HG02642 (cell line): ENCODE results near the gene RIPK4.

Experiments
- ATAC-seq: cut with Tn5 transposase; IDR thresholded peaks from one replicate; pipeline ENCODE4 v1.9.1; 2021; ENCODE audit warnings: mild to moderate bottlenecking; ENCODE audit not compliant: unreplicated experiment, poor library complexity

The RIPK4 gene

DNA sequence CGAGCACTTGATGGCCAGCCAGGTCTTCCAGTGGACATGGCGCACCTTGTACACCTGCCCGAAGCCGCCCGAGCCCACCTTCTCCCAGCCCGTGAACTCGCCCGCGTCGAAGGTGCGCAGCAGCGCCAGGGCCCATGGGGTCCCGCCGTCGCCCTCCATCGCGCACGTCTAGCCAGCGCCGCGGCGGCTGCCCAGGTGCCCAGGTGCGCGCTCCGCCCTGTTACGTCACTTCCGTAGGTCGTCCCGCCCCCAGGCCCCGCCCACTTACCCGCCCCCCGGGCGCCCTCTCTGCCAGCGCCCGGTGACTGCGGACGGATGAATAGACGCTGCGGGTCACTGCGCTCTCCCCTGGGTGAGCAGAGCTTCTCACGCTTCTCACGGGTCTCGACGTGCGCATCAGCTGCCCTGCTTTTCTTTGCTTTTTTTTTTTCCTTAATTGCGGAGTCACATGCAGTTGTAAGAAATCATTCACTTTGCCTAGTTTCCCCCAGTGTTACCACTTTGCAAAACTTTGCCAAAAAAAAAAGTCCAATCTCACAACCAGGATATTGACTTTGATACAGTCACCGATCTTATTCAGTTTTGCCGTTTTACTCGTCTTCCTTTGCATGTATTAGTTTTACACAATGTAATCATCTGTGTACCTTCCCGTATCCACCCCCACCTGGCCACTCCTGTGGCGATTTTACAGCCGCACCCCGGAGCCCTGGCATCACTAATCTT is at the start of gene RIPK4:
TSS of gene RIPK4 (minus strand) at position 170 of the 723 bp plus-strand sequence. CDS start at position 159, 11 bp downstream.
- ATAC-seq, result peak; percentile 51

GRCh38 chr21:41815652-41816582 is 49.1 kb upstream of the RIPK4 start:
- ATAC-seq, result no peak

DNA sequence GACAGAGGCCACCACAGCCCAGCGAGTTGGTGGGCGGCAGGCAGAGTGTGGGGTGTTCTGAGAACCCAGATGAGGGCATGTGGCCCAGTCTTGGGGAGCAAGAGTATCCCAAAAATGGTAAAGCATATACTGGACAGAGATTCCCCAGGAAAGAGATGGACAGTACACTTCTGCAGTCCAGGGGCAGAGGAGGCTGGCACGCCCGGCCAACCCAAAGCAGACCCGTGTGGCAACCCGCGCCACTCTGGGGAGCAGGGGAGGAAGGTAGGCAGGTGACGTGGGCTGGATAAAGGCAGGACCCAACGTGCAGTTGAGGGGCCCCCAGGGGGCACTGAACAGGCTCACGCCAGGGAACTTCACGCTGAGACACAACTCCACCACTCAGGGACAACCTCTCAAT is 46.4 kb upstream of the RIPK4 start:
- ATAC-seq, result no peak

- ATAC-seq, result no peak
Observed at GRCh38 chr21:41812679-41813078, 45.8 kb upstream of the RIPK4 start.

GRCh38 chr21:41810597-41810932 is 43.7 kb upstream of the RIPK4 start:
- no peak for ATAC-seq

- ATAC-seq, result no peak
Observed at GRCh38 chr21:41809891-41810596, 43.2 kb upstream of the RIPK4 start.

DNA sequence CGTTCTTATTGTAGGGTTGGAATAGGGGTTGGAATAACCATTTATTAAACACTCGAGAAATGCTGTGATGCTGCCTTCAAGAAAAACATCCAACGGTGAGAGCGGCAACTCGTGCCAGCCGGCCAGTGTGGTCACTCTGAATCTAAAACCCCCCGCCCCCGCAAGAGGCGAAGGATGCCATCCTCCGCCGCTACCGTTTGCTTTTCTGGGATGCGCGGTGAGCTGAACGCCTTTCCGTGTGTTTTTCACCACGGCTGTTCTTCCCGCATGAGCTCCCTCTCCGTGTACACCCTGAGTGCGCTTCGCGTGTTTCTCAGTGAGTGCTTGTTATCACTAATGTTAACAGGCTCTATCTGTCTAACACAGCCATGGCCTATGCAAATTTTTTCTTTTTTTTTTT is 42.0 kb upstream of the RIPK4 start:
- ATAC-seq, result no peak

DNA sequence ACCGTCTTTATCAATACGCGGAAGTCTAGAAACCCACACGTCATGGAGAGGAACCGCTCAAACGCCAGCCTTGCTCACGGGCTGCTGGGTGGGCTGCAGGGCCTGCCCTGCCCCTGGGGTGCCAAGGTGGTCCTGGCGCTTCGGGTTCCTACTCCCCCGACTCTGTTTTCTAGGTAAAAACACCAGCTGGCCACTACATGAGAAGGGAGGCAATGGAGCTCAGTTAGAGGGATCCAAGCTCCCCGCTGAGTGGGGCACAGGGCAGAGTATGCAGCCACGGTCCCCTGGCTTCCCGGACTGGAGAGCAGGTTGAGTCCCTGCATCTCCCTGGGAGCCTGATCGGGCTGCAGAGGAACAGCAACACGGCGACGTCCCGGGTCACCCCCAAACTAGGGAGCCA is 41.2 kb upstream of the RIPK4 start:
- no peak for ATAC-seq

DNA sequence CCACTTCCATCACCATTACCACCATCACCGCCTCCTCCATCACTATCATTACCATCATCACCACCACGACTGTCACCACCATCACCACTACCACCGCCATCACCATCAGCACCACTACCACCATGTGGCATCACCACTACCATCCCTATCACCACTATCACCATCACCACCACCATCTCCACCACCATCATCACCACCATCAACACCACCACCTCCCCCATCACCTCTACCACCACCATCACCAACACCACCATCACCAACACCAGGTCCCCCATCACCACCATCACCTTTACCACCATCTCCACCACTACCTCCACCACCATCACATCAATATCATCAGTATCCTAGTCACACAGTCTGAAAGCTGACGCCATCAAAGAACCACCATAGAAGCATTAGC is 39.9 kb upstream of the RIPK4 start:
- ATAC-seq, result no peak

GRCh38 chr21:41805643-41806042 is 38.8 kb upstream of the RIPK4 start:
- no peak for ATAC-seq

DNA sequence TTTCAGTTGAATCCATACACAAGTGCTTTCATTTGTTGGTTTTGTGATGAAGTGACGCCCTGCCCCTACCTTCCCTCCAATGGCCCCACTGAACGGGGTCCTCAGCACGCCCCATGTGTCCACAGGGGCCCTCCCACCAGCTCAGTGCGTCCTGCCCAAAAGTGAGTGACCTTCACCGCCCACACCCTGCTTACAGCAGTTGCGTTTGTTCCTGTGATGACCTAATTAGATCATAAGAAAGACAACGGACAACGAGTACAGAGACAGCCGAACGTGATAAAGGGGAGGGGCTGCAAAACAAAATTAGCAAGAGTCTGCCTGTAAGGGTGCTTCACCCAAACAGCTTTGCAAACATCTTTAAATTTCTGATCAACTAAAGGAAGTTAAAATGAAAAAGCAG is 38.2 kb upstream of the RIPK4 start:
- no peak for ATAC-seq

- ATAC-seq, result no peak
Observed at GRCh38 chr21:41804381-41804780, 37.5 kb upstream of the RIPK4 start.

DNA sequence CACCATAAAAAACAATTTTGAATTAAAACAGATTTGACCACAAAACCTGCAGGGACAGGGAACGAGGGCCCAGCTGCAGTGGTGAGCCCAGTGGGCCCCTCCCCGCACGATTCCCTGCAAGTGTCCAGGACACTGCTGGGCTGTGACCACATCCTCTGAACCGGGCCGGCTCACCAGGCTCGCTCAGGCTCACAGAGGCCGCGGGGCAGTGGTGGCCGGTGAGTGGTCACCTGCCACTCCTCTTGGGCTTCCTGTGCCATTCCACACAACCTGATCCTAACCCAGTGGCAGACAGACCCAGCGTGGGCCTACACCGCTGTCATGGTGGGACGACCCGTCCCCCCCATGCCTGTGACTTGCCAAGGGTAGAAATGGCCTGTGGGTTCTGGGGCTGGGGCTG is 36.5 kb upstream of the RIPK4 start:
- ATAC-seq, result no peak

- no peak for ATAC-seq
Observed at GRCh38 chr21:41802684-41803083, 35.8 kb upstream of the RIPK4 start.

- ATAC-seq, result no peak
Observed at GRCh38 chr21:41802198-41802584, 35.3 kb upstream of the RIPK4 start.

DNA sequence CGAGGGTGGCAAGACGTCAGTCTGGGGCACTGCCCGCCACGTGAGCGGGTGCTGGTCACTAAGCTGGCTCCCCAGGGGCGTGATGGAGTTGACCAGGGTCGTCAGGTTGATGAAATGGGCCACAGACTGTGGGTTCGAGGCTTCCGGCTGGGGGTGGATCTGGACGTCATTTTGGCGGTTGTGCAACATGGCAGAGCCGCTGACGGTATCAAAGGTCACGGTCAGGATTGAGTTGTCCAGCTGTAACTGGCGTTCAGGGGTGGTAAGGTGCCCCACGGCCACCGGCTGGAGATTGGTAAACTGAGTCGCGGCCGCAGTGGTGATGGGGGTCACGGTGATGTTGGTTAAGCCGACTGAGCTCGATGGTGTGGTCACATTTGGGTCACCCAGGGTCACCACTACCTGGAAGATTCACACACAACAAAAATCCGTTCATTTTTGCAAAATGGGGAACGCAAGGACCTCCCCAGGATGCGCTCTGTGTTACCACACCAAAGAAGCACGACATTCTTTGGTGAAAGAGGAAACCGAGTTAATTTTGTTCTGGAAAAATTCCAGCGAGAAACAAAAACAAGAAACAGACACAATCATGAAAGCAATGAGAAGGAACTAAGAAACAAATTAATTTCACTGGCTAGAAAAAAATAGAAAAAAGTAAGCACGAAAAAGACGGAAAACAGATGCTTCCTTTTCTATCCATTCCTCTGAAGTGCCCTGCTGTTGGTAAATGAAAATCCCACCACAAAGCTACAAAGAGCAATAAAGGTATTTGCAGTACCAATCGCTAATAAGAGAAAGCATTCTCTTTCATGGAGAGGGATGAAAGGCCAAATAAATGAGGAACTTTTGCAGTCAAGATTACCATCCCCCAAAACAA is 34.7 kb upstream of the RIPK4 start:
- ATAC-seq, result no peak

- no peak for ATAC-seq
Observed at GRCh38 chr21:41800425-41801320, 33.8 kb upstream of the RIPK4 start.

- ATAC-seq, result no peak
Observed at GRCh38 chr21:41799763-41800162, 32.9 kb upstream of the RIPK4 start.

GRCh38 chr21:41798326-41798725 is 31.5 kb upstream of the RIPK4 start:
- ATAC-seq, result no peak
